Stimulated activated CD4-positive, alpha-beta T cell treated with anti-CD3 and anti-CD28 coated beads, Interleukin-15, amount 100 ng/mL, for 24 hours (primary cell): Measurements from ENCODE around the gene ST3GAL3.

Experiments
- DNase-seq: peaks from one replicate; pipeline ENCODE4 v3.0.0-alpha.2; 2020

ST3GAL3 gene

DNA sequence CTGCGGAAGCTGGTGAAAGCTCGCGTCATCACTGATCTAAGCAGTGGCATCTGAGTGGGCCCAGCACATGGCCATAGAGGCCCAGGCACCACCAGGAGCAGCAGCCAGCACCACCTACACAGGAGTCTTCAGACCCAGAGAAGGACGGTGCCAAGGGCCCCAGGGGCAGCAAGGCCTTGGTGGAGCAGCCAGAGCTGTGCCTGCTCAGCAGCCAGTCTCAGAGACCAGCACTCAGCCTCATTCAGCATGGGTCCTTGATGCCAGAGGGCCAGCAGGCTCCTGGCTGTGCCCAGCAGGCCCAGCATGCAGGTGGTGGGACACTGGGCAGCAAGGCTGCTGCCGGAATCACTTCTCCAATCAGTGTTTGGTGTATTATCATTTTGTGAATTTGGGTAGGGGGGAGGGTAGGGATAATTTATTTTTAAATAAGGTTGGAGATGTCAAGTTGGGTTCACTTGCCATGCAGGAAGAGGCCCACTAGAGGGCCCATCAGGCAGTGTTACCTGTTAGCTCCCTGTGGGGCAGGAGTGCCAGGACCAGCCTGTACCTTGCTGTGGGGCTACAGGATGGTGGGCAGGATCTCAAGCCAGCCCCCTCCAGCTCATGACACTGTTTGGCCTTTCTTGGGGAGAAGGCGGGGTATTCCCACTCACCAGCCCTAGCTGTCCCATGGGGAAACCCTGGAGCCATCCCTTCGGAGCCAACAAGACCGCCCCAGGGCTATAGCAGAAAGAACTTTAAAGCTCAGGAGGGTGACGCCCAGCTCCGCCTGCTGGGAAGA is 223.0 kb downstream of the ST3GAL3 start:
- DNase-seq, result peak; percentile 43

DNA sequence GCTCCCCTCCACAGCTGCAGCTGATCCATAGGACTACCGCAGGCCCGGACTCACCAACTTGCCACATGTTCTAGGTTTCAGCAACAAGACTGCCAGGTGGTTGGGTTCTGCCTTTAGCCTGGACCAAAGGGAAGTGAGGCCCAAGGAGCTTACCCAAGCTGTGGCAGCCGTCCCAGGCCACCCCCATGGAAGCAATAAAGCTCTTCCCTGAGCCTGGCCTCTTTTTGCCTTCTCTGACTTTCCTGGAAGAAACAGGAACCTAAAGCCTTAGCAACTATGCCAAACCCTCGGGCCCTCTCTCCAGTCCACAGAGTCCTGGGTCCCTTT is 223.6 kb downstream of the ST3GAL3 start:
- no peak for DNase-seq

DNA sequence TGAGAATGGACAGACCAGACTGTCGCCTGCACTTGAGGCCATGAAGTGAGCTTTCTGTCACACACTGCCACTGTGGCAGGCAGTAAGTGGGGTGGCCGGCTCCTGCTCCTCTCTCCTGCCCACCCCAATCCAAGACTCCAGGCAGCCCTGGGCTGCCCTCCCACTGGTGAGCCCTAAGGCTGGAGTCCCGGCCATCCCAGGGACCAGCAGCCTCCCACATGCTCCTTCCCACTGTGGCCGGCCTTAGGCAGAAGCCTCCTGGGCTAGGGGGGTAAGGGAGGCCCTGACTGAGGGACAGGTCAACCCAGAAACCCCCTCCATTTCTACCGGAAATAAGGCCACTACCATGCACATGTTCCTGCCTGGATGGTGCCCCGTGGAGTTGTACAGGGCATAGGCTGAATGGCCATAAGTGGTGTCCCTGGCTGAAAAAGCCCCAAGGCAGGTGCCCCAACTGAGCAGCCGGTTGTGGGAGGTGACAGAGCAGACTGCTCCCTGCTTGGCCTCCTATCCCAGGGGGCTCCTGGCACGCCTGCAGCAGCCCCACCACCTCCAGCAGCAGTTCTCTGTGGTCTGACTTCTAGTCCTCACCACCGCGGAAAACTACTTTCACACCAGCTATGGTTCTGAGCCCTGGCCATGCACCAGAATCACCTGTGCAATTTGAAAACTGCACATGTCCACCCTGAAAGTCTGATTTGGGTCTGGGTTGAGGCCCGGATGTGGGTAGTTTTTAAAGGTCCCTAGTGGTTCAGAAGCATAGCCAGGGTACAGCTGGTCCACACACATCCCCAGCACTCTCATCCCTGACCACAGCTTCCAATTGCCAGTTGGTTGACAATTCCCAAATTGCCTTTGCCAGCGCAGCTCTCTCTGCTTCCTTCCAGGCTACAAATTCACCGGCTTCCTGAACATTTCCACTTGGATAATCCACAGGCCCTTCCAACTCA is 224.7 kb downstream of the ST3GAL3 start:
- DNase-seq, result no peak

DNA sequence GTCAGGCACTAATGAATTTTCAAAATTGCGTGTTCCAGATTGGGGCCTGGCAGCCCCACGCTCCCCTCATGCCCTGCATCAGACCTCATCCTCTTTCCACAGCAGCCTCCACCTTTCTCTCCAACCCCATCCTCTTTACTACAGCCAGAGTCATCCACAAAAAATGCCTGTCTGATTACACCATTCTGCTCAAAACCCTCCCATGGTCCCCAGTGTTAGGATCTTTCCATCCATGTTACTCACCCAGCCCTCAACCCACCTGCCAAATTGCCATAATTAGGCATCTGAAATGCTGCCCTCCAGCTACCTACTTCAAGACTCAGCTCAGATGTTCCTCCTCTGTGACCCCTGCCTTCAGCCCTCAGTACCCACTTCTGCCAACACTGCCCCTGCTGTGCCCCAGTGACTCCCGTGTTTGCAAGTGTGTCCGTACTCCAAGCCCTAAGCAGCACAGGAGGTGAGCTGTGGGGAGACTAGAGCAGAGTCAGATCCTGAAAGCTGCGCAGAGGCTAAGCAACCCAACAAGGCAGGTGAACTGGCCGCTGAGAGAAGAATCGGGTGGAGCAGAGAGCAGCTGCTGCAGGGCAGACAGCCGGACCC is 225.6 kb downstream of the ST3GAL3 start:
- no peak for DNase-seq

DNA sequence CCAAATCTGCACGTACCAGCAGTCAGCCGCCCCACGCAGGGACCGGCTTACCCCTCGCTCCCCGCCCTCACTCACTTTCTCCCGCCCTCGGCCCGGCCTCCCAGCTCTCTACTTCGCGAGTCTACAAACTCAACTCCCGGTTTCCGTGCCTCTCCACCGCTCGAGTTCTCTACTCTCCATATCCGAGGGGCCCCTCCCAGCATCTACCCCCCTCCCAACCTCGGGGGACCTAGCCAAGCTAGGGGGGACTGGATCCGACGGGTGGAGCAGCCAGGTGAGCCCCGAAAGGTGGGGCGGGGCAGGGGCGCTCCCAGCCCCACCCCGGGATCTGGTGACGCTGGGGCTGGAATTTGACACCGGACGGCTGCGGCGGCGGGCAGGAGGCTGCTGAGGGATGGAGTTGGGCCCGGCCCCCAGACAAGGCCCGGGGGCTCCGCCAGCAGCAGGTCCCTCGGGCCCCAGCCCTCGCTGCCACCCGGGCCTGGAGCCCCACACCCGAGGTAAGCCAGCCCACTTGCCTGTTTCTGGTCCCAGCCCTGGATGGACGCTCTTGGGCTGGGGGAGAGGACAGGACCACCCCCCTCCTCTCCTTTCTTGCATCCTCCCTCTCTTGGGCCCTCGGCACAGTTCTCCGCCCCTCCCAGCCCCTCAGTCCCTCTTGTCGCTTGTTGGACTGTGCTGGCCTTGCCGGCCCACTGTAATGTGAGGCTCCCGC is 226.2 kb downstream of the ST3GAL3 start, which contains the start of gene ARTN:
ARTN (plus strand) TSS at position 416 of the 715 bp plus-strand sequence. CDS start 1,856 bp downstream, outside the sequence.
- DNase-seq, result peak; percentile 36

DNA sequence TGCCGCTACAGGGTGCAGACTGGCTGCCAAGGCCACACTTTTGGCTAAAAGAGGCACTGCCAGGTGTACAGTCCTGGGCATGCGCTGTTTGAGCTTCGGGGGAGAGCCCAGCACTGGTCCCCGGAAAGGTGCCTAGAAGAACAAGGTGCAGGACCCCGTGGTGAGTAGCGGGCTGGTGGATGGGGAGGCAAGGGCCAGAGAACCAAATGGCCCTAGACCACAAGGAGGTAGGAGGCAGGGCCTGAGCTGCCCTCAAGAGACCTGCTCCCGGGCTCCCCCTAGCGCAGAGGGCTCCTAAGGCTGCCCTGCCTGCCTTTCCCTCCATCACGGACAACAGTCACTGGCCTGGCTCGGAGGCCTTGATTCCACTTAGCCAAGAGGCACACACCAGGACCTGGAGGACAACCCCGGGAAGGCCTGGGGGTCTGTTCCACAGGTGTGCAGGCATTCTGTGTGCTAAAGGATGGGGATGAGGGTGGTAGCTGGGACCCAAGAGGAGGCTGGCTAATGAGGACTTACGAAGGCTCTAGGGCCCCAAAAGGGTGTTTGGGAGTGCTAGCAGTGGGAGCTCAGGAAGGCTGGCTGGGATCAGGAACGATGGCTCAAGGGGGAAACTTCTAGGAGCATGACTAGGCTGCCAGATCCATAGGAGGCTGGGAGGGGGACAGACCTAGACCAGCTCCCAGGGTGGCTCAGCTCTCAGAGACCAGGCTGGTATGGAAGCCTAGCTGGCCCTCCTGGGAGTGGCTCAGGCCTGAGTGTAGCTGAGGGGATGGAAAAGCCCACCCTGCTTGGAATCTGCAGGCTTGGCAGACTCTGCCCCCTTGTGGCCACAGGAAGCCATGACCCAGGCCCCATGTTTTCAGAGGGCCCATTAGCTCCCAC is 227.0 kb downstream of the ST3GAL3 start:
- peak; percentile 75 for DNase-seq

DNA sequence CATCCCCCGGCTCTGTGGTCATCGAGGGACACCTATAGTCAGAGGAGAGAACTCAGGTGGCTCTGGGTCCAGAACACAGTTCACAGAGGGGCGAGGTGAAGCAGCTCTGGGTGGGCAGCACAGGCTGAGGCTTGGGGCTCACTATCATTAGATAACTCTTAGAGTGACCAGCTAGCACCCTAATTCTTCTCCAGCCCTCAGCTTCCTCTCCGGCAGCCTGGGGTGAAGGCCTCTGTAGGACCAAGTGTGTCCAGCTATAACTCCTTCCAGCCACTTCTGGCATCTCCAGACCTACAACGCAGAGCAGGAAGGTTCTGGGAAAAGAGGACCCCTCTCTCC is 227.6 kb downstream of the ST3GAL3 start:
- DNase-seq, result no peak

DNA sequence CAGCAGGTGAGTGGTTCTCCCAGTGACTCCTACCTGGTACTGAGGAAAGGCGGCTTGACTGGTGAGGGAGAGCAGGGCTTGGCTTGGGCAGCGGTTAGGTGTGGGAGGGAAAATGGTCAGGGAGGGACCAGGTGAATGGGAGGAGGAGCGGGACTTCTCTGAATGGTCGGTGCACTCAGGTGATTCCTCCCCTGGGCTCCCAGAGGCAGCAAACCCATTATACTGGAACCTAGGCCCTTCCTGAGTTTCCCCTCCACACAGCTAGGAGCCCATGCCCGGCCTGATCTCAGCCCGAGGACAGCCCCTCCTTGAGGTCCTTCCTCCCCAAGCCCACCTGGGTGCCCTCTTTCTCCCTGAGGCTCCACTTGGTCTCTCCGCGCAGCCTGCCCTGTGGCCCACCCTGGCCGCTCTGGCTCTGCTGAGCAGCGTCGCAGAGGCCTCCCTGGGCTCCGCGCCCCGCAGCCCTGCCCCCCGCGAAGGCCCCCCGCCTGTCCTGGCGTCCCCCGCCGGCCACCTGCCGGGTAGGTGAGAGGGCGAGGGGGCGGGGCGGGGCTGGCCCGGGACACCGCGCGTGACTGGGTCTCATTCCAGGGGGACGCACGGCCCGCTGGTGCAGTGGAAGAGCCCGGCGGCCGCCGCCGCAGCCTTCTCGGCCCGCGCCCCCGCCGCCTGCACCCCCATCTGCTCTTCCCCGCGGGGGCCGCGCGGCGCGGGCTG is 228.5 kb downstream of the ST3GAL3 start:
- DNase-seq, result no peak

DNA sequence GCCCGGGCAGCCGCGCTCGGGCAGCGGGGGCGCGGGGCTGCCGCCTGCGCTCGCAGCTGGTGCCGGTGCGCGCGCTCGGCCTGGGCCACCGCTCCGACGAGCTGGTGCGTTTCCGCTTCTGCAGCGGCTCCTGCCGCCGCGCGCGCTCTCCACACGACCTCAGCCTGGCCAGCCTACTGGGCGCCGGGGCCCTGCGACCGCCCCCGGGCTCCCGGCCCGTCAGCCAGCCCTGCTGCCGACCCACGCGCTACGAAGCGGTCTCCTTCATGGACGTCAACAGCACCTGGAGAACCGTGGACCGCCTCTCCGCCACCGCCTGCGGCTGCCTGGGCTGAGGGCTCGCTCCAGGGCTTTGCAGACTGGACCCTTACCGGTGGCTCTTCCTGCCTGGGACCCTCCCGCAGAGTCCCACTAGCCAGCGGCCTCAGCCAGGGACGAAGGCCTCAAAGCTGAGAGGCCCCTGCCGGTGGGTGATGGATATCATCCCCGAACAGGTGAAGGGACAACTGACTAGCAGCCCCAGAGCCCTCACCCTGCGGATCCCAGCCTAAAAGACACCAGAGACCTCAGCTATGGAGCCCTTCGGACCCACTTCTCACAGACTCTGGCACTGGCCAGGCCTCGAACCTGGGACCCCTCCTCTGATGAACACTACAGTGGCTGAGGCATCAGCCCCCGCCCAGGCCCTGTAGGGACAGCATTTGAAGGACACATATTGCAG is 229.3 kb downstream of the ST3GAL3 start:
- DNase-seq, result peak; percentile 37

DNA sequence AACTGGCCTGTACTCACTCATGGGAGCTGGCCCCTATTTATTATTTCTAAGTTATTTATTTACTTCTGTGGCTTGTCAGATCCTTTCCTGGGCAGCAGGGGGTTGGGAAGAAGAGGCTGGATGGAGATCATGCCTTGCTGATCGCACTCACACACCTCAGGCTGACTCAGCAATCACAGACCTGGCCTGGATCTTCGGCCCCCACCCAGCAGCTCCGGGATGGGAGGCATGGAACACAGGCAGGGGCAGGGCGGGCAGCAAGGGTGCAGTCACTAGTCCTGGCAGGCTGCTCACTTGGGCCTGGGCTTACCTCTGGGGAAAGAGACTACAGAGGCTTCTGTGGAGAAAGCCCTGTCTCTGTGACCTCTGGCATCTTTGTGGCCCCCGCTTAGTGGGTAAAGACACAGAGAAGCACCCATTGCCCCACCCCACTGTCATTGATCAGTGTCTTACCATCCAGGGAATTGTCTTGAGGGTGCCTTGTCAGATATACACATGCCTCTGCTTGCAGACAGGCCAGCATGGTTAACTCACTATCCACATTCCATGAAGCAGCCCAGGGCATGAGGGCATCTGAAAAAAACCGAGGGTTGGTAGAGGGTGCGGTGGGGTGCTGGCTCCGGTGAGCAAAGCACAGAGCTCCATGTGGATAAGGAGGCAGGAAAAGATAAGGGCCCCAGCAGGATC is 230.0 kb downstream of the ST3GAL3 start:
- no peak for DNase-seq

DNA sequence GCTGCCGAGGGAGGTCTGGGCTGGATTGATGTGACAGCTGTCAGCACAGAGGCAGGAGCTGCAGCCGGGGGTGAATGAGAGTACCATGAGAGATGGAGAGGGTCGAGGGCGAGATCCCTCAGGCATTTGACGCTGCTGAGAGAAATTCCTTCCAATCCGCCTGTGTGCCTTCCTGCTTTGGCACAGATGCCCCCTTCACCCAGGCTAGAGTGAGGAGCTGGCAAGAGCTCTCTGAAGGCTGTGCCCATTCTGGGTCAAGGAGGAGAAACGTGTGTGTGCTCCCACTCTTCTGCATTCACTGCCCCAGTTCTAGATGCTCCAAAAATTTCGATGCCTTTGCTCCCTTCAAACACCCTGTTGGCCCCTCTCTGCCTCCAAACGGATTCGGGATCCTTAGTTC is 231.0 kb downstream of the ST3GAL3 start:
- DNase-seq, result no peak

DNA sequence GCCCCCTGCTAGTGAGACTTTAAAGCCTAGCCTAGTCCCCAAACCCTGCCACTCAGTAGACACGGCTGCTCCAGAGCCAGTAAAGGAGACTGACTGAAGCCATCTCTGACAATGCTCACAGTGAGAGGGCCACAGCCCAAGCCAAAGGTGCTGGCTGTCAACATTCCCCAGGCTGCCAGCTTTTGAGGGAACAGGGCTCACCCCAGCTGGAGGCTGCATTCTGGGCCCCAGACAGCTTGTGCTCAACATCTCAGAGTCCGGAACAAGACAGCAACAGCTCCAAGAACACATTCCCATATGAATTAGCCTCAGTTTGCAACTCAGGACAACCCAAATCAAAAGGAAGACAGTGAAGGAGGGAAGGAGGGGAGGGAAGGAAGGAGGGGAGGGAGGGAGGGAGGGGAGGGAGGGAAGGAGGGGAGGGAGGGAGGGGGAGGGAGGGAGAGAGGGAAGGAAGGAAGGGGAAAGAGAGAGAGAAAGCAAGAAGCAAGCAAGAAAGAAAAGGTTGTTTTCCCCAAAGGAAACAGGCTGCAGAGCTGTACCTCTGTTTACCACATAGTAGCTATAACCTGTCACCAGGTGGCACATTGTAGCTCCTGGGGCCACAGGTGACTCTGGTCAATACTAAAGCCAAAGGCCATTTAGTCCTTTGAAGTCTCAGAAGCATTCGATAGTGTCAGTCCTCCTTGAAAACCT is 231.7 kb downstream of the ST3GAL3 start:
- DNase-seq, result no peak

DNA sequence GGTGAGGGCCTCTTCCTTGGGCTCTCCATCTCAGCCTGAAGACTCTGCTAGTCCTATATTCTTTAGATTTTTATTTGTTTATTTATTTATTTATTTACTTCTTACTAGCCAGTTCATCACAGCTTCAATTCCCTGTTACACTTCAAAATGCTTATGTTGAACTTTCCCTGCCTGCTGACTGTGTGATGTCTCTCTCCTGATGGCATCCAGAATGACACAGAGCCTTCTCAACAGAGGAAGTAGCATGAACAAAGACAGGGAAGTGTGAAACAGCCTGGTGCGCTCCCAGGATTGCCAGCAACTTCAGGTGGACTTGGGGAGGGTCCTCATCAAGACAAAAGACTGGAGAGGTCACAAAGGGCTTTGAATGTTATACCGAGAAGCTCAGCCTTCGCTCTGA is 235.1 kb downstream of the ST3GAL3 start:
- no peak for DNase-seq

DNA sequence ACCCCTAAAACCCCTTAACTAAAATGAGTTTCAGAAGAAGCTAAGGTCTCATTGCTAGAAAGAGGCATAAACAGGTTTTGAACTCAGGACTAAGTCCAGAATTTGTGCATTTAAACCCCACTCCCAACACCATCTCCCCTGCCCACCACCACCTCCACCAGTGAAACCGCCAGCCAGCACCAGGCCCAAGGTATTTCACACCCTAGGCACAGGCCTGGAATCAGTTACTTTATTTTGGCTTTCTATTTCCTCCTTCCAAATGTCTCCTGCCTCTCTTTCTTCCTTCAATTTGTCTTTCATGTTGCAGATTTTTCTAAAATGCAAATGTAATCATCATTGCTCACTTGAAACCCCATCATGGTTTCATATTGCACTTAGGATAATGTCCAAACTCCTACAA is 237.5 kb downstream of the ST3GAL3 start:
- no peak for DNase-seq

DNA sequence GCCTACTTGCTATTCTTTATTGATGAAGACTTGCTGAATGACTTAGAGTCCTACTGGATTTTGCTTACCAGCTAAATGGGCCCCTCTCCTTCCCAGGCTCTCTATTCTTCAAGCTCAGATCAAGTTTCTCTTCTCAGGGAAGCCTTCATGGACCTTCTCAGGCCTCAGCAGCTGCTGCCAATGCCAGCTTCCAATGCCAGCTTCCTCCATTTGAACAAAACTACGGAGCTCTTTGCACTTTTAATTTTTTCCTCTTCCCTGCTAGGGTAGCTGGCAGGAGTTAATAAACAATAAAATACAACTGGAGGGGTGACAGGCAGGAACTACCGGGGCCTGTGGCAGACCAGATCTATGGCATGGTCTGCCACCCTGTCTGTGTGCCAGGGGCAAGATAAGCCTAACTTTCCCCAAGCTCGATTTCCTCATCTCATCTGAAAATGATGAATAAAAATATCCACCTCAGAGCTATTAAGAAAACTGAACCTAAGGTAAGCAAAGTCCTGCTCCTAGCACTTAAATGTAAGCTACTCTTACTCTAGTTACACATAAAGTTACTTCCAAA is 238.4 kb downstream of the ST3GAL3 start:
- DNase-seq, result no peak

DNA sequence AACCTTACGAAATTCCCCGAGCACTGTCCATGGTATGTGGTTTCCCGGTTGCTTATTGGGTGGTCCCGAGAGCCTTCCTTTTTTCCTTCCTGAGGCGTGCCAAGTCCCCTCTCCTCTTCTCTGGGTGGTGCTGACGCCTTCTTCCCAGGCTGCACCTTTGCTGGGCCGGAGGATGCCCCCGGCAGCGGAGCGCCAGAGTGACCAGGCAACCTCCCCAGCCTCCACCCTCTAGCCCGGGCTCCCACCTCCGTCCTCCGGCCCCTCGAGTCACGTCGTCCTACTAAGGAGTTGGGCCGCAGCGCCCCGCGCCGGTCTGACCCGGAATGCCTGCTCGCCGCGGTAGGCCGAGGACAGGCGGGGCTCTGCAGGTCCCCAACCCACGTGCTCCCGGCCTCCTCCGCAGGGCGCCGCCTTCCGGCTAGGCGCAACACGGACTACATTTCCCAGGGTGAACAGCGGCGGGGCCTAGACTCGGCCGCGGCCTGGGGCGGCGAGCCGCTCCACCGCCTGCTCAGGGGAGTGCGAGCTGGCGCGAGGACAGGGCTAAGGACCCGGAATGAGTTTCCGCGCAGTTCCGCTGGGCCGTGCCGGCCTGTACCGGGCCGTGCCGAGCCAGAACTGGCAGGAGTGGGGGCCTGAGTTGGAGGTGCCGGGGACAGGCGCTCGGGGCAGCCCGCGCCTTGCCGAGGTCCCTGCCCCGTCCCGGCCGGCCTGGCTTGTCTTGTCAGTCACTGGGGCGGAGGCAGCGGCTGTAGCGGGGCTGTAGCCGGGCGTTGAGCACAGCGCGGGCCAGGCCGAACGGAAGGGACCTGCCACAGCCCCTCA is 239.1 kb downstream of the ST3GAL3 start, which contains the start of gene IPO13:
IPO13 (plus strand) TSS at position 715 of the 825 bp plus-strand sequence. CDS start 651 bp downstream, outside the sequence.
- peak; percentile 97 for DNase-seq

DNA sequence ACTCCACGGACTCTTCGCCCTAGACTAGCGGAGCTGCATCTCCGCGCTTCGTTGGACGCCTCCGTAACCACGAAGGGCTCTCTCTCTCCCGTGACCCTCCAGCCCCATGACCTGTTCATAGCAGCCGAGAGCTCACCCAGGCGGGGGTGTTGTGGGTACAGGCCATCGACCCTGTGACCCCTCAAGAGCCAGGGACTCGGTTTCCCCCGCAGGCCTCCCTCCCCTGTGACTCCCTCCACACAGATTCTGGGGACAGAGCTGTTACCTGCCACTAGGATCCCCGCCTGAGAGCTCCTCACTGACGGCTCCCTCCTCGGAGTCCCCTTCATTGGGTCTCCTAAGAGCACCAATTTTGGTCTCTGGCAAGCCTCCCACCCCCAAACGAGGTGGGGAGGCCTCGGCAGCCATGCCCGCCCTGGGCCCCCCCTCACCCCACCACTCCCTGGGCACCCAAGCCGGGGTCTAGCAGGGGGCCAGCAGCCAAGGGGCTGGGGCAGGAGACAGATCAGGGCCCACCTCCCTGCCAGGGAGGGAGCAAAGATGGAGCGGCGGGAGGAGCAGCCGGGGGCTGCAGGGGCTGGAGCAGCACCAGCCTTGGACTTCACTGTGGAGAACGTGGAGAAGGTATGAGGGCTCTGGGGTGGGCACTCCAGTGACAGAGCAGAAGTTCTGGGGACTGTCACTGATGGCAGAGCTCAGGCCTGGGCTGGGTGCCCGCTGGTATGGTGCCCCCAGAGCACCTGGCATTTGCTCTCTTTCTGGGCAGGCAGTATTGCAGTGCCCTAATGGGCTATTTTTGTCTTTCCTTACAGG is 239.9 kb downstream of the ST3GAL3 start:
- DNase-seq, result no peak
